Gastroesophageal sphincter (tissue), 4 donors: ENCODE data around the gene OR9A4. TPM values are rescaled to one million over a fixed set of nuclear protein-coding genes. Genes with fewer than 3 reads are reported as not detected.
A peak's percentile ranks its signal among the peaks of the same experiment; 100 is the strongest.

Source experiments
- ATAC-seq: fragments of 150-250 bp; one replicate; pipeline ENCODE4 v1.9.1; 2016; ENCODE audit warnings: mild to moderate bottlenecking, moderate library complexity
- H3K27ac ChIP-seq, 4 donors: fragments of 200-600 bp; sonication (generic) in 3 of 4; 1 replicate in 3 of 4; 2 replicates in 1 of 4; pipeline ENCODE4 v1.5.1; 2016 to 2019
- H3K27me3 ChIP-seq: fragments of 200-600 bp; sonication (generic); one replicate; pipeline ENCODE4 v1.5.1; 2019
- H3K36me3 ChIP-seq, 2 donors: fragments of 200-600 bp; sonication (generic); one replicate each; pipeline ENCODE4 v1.5.1; 2019; ENCODE audit warnings: control low read depth in 1 of 2
- H3K4me1 ChIP-seq, 3 donors: fragments of 200-600 bp; sonication (generic); 1 replicate in 2 of 3; 2 replicates in 1 of 3; pipeline ENCODE4 v1.5.1; 2016 to 2019; ENCODE audit warnings: control low read depth in 2 of 3
- H3K4me3 ChIP-seq, 2 donors: fragments of 200-600 bp; sonication (generic); one replicate each; pipeline ENCODE4 v1.5.1; 2019; ENCODE audit warnings: mild to moderate bottlenecking in 1 of 2, moderate library complexity in 1 of 2
- H3K9me3 ChIP-seq, 3 donors: fragments of 200-600 bp; sonication (generic); one replicate each; pipeline ENCODE4 v1.5.1; 2017 to 2019; ENCODE audit warnings: control low read depth in 2 of 3
- CTCF ChIP-seq, 4 experiments: fragments of 200-600 bp in 2 of 4; fragments of 450-650 bp in 2 of 4; sonication (generic) in 1 of 4; IDR thresholded peaks; one replicate each; pipeline ENCODE4 v1.5.1; 2017 to 2019; ENCODE audit warnings: antibody characterized with exemption in 4 of 4, mild to moderate bottlenecking in 2 of 4, moderate library complexity in 2 of 4
- EP300 ChIP-seq: sonication (generic); formaldehyde crosslinking; IDR thresholded peaks from one replicate; pipeline ENCODE4 v1.6.1; 2017; ENCODE audit warnings: antibody characterized with exemption, mild to moderate bottlenecking
- POLR2A ChIP-seq, 2 donors: fragments of 450-650 bp; IDR thresholded peaks; one replicate each; pipeline ENCODE4 v1.6.1; 2017; ENCODE audit warnings: antibody characterized with exemption in 2 of 2, mild to moderate bottlenecking in 2 of 2, moderate library complexity in 1 of 2
- POLR2AphosphoS5 ChIP-seq: sonication (generic); formaldehyde crosslinking; IDR thresholded peaks from one replicate; pipeline ENCODE4 v1.6.1; 2017; ENCODE audit warnings: antibody characterized with exemption
- WGBS, 2 donors: methylation state at CpG; one replicate each; pipeline ENCODE4 v1.1.5; 2018; ENCODE audit warnings: low coverage in 1 of 2; 5-methylcytosine and 5-hydroxymethylcytosine counted together
- total RNA-seq, 4 donors: library from RNA; depleted of rRNA; stranded (reverse); fragments of >200 nt; gene quantifications; one replicate each; pipeline ENCODE4 v1.1.0, GENCODE V29; 2016

Gene OR9A4
- total RNA-seq, 4 donors from 2014 or later: not detected

- WGBS, 2 donors: 75 to 78% methylated on average over 3 of the region's 3 CpGs
- Histone ChIP-seq H3K9me3 (no peaks in the 10 kb centered on the region), H3K4me1 (no peaks in the 10 kb centered on the region), H3K27ac (no peak overlapping the region), H3K27me3 (no peaks in the 10 kb centered on the region), H3K36me3 (no peaks in the 10 kb centered on the region), H3K4me3 (no peak overlapping the region)
- no peak for ATAC-seq
- TF ChIP-seq POLR2A (IDR thresholded peaks at IDR 0.05) (no peak), CTCF (IDR thresholded peaks at IDR 0.05) (no peak), POLR2AphosphoS5 (no peak), EP300 (no peak)
These were observed 33.7 kb downstream of the OR9A4 start for GRCh38 chr7:141949911-141950310.

- no peak for TF ChIP-seq CTCF (IDR thresholded peaks at IDR 0.05)
- TF ChIP-seq POLR2A (IDR thresholded peaks at IDR 0.05): no peak
- TF ChIP-seq POLR2AphosphoS5: no peak
- TF ChIP-seq EP300: no peak
- 80% methylated on average over 1 of the region's 1 CpG; no CpG with 5 or more reads in 1 of the 2 donors for WGBS, 2 donors
These were observed 34.6 kb downstream of the OR9A4 start for GRCh38 chr7:141950806-141951205.

GRCh38 chr7:141952461-141952860, 36.3 kb downstream of the OR9A4 start:
- no peaks in the 10 kb centered on the region for H3K36me3 ChIP-seq
- no peak for ATAC-seq
- H3K4me1 ChIP-seq: no peaks in the 10 kb centered on the region
- no peaks in the 10 kb centered on the region for H3K27me3 ChIP-seq
- H3K27ac ChIP-seq: no peak overlapping the region
- TF ChIP-seq CTCF (IDR thresholded peaks at IDR 0.05) (no peak), POLR2AphosphoS5 (no peak), EP300 (no peak), POLR2A (IDR thresholded peaks at IDR 0.05) (no peak)
- no peak overlapping the region for H3K4me3 ChIP-seq
- H3K9me3 ChIP-seq: no peaks in the 10 kb centered on the region
- 67 to 100% methylated on average over 1 of the region's 1 CpG for WGBS, 2 donors

More at GRCh38 chr7:141950806-141951205, 34.6 kb downstream of the OR9A4 start:
- Histone ChIP-seq H3K9me3 (no peaks in the 10 kb centered on the region), H3K36me3 (no peaks in the 10 kb centered on the region), H3K4me1 (no peaks in the 10 kb centered on the region), H3K27ac (no peak overlapping the region), H3K27me3 (no peaks in the 10 kb centered on the region), H3K4me3 (no peak overlapping the region)
- ATAC-seq: no peak

- no peak for ATAC-seq
- H3K4me3 ChIP-seq: no peak overlapping the region
- no peaks in the 10 kb centered on the region for H3K27me3 ChIP-seq
- H3K4me1 ChIP-seq: no peaks in the 10 kb centered on the region
- TF ChIP-seq POLR2AphosphoS5 (no peak), EP300 (no peak), CTCF (IDR thresholded peaks at IDR 0.05) (no peak), POLR2A (IDR thresholded peaks at IDR 0.05) (no peak)
- WGBS, 2 donors: 78 to 88% methylated on average over 1 of the region's 1 CpG
- no peaks in the 10 kb centered on the region for H3K36me3 ChIP-seq
- H3K27ac ChIP-seq: no peak overlapping the region
- no peaks in the 10 kb centered on the region for H3K9me3 ChIP-seq
These were observed 38.1 kb downstream of the OR9A4 start for GRCh38 chr7:141954334-141954733.

GRCh38 chr7:141956084-141956483, 39.9 kb downstream of the OR9A4 start:
- Histone ChIP-seq H3K27me3 (no peaks in the 10 kb centered on the region), H3K36me3 (no peaks in the 10 kb centered on the region), H3K9me3 (no peaks in the 10 kb centered on the region), H3K4me3 (no peak overlapping the region), H3K4me1 (no peaks in the 10 kb centered on the region), H3K27ac (no peak overlapping the region)
- 65 to 72% methylated on average over 3 of the region's 3 CpGs for WGBS, 2 donors
- peak; percentile 43 for ATAC-seq
- no peak for TF ChIP-seq EP300
- TF ChIP-seq POLR2AphosphoS5: no peak
- TF ChIP-seq POLR2A (IDR thresholded peaks at IDR 0.05): no peak
- TF ChIP-seq CTCF (IDR thresholded peaks at IDR 0.05): no peak
